Adipocyte (in vitro differentiated cells): Measurements from ENCODE around the gene FKBP1B.
A peak's percentile ranks its signal among the peaks of the same experiment; 100 is the strongest.

ENCODE experiments used
- DNase-seq: peaks from one replicate; pipeline ENCODE4 v3.0.0-alpha.2; 2015; ENCODE audit warnings: low read depth
- H3K27me3 ChIP-seq: replicated peaks from 2 replicates; pipeline ENCODE4 v1.7.0; 2013; ENCODE audit warnings: mild to moderate bottlenecking, low read length, moderate library complexity; ENCODE audit not compliant: control insufficient read depth, insufficient read depth
- H3K36me3 ChIP-seq: 2 replicates; pipeline ENCODE4 v1.7.0; 2013; ENCODE audit warnings: low read length, mild to moderate bottlenecking, moderate library complexity; ENCODE audit not compliant: control insufficient read depth, insufficient read depth, severe bottlenecking
- H3K4me1 ChIP-seq: 2 replicates; pipeline ENCODE4 v1.7.0; 2013; ENCODE audit warnings: mild to moderate bottlenecking, low read length, moderate library complexity; ENCODE audit not compliant: control insufficient read depth, insufficient read depth
- H3K4me3 ChIP-seq: 2 replicates; pipeline ENCODE4 v1.7.0; 2013; ENCODE audit warnings: mild to moderate bottlenecking, low read length, moderate library complexity
- H3K9ac ChIP-seq: 2 replicates; pipeline ENCODE4 v1.7.0; 2013; ENCODE audit warnings: mild to moderate bottlenecking, low read length, moderate library complexity
- H3K9me3 ChIP-seq: 2 replicates; pipeline ENCODE4 v1.7.0; 2013; ENCODE audit warnings: mild to moderate bottlenecking, low read length, moderate library complexity; ENCODE audit not compliant: control insufficient read depth

The FKBP1B gene

DNA sequence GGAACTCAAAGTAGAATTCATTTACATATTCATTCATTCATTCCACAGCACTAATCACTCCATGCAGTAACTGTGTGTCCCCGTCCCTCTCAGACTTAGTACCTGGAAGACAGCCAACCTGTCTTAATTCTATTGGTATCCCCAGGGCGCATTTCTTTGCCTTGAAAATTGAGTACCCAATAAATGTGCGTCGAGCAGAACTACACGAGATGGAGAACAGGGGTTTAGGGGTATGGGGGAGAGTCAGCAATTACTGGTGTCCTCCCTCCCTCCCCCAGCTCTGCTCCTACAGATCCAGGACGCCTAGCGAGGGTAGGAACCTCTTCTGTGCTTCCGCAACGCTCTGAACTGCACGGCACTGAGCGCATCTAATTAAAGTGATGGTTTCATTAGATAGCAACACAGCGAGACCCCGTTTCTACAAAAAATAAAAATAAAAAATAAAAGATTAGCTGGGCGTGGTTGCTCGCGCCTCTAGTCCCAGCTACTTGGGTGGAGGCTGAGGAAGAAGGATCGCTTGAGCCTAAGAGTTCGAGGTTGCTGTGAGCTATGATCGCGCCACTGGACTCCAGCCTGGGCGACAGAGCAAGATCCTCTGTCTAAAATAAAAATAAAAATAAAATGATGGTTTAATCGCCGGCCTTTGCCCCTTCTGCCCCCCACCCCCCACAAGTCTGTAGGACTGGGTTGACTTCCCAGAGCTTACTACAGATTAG is 614 bp upstream of the FKBP1B start:
- Histone ChIP-seq H3K9ac (no peak overlapping the region), H3K27me3 (no peaks in the 10 kb centered on the region), H3K9me3 (no peaks in the 10 kb centered on the region), H3K36me3 (no peaks in the 10 kb centered on the region), H3K4me3 (peak overlapping the region; percentile 83), H3K4me1 (peaks cover 7% of the 10 kb centered on the region)
- no peak for DNase-seq

DNA sequence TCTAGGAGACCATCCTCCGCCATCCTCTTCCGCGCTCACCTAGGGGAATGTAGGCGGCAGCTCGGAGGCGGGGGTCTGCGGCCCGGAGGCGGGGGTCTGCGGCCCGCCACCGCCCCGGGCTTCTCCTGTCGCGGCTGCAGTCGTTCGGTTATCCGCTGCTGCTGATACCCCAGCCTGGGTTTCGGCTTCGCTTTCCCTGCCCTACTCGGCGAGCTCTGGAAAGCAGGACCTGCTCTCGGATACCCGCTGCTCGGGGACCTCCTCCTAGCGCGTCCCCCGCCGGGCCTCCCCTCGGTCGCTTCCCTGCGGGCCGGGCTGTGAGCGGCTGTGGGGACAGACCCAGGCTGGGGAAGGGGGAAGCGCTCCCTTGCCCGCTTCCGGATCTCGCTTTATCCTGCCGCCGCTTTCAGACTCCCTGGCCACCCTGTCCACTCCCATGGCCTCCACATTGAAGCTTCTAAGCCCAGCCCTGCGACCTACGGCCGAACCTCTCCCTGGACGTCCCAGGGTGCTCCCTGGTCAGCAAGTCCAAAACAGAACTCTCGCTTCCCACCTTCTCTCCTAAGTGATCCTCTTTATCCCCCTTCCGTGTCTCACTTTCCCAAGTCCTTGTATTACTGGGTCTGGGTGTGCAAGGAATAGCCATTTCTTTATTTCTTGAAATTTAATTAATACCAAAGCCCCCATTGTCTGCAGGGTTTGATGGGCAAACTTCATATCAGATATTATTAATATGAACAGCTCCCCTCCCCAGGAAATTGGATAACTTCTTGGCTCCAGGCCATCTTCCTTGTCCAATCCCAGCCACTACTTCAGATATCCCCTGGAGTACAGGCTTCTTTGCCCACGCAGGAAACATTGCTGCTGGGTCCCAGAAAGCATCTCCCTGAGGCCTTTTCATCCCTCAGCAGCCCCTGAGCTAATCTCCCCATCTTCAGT is 769 bp downstream of the FKBP1B start:
- Histone ChIP-seq H3K27me3 (no peaks in the 10 kb centered on the region), H3K36me3 (no peaks in the 10 kb centered on the region), H3K9me3 (no peaks in the 10 kb centered on the region), H3K9ac (peak overlapping the region; percentile 69), H3K4me1 (peaks cover 7% of the 10 kb centered on the region), H3K4me3 (peak overlapping the region; percentile 83)
- peak; percentile 53 for DNase-seq

DNA sequence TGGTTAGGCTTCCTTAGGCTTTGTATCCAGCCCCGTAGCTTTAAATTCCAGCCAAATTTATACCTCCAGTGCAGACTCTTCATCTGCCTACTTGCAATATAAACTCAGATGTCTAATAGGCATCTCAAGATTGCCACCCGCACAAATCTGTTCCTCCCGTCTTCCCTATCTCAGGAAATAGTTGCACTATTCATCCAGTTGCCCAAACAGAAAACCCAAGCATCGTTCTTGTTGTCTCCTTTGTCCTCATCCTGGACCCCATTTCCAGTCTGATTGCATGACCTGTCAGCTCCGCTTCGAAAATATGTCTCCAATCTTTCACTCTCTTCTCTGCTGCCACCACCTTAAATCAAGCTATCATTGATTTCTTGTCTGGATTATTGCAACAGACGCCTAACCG is 2.3 kb downstream of the FKBP1B start:
- H3K9ac ChIP-seq = no peak overlapping the region
- H3K9me3 ChIP-seq = no peaks in the 10 kb centered on the region
- H3K36me3 ChIP-seq = no peaks in the 10 kb centered on the region
- no peaks in the 10 kb centered on the region for H3K27me3 ChIP-seq
- H3K4me1 ChIP-seq = peaks cover 2% of the 10 kb centered on the region
- no peak overlapping the region for H3K4me3 ChIP-seq
- no peak for DNase-seq

DNA sequence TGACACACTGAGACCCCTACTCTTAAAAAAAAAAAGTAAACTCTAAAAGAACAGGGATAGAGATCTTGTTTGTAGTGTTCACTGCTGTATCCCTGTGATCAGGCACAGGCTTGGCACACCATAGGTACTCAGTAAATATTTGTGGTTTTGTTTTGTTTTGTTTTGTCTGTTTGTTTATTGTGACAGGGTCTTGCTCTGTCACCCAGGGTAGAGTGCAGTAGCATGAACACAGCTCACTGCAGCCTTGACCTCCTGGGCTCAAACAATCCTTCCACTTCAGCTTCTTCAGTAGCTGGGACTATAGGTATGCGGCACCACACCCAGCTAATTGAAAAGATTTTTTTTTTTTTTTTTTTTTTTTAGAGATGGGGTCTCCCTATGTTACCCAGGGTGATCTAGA is 3.4 kb downstream of the FKBP1B start:
- Histone ChIP-seq H3K4me1 (peaks cover 2% of the 10 kb centered on the region), H3K27me3 (no peaks in the 10 kb centered on the region)

DNA sequence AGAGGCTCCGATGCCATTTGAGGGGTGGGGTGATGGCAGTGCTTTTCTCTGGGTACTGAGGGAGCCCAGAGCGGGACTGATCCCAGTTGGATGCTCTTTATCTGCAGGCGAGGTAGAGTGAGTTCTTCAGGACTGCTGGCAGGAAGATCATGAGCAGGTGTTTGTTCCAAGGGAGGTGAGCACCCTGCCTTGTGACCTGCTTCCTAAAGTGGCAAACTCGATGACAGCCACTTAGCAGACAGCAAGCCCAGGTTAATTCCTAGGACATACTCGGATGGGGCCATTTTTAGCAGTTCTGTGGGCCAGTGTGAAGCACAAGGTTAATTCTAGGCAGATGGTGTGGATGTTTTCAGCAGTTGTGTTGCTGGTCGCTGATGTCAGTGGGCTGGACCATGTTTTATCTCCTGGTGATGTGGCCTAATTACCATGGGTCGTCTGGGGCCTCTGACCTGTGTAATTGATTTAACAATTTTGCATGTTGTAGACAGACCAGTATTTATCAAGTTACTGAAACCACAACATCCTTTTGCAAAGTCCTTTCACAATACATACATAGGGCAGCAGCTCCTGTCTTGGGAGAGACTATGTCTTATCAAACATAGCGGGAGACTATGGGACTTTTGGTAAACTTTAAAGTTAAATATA is 4.9 kb downstream of the FKBP1B start:
- Histone ChIP-seq H3K4me1 (no peaks in the 10 kb centered on the region), H3K9me3 (no peaks in the 10 kb centered on the region), H3K4me3 (no peak overlapping the region), H3K9ac (no peak overlapping the region), H3K27me3 (no peaks in the 10 kb centered on the region), H3K36me3 (no peaks in the 10 kb centered on the region)
- no peak for DNase-seq

More for the DNA sequence above, 3.4 kb downstream of the FKBP1B start:
- no peak overlapping the region for H3K4me3 ChIP-seq
- DNase-seq = no peak
- no peaks in the 10 kb centered on the region for H3K36me3 ChIP-seq
- H3K9ac ChIP-seq = no peak overlapping the region
- H3K9me3 ChIP-seq = no peaks in the 10 kb centered on the region

DNA sequence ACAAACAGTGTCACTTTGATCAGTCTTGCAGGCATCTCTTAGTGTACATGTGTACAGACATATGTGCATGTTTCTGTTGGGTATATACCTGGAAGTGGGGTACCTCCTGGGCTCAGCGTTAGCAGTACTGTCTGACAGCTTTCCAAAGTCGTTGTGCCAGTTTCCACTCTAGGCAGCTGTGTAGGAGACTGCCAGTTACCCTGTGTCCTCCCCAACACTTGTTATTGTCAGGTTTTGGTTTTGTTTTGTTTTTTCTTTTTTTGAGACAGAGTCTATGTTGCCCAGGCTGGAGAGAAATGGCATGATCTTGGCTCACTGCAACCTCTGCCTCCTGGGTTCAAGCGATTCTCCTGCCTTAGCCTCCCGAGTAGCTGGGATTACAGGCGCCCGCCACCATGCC is 6.2 kb downstream of the FKBP1B start:
- Histone ChIP-seq H3K9ac (no peak overlapping the region), H3K4me1 (no peaks in the 10 kb centered on the region), H3K27me3 (no peaks in the 10 kb centered on the region), H3K9me3 (no peaks in the 10 kb centered on the region), H3K36me3 (no peaks in the 10 kb centered on the region), H3K4me3 (no peak overlapping the region)
- DNase-seq = no peak

DNA sequence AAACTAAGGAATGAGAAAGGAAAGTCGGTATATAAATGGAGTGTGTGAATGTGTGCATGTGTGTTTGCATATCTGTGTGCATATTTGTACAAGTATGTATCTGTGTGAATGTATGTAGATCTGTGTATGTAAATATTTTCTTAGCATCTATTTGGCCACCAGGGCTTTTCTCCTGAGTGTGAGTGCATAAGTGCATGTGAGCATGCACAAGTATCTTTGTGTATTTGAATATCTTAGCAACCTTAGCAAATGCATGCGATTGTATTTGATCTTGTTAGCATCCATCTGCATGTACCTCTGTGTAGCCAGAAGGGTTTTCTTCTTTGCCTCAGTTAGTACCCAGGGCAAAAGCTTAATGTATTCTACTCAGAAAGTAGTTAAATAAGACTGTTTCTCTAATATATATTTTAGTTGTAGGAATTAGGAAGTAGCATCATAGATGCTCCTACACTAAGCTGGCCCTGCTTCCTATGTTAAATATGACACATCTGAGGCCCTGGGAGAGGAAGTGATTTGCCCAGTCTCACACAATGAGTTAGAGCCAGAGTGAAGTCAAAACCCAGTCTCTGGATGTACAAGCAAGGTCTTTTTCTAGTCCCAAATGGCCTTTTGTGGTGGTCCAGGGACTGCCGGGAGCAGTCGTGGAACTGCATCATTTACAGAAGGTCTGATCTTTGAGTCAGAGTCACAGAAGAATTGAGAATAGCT is 9.2 kb downstream of the FKBP1B start:
- H3K36me3 ChIP-seq = no peaks in the 10 kb centered on the region
- H3K4me3 ChIP-seq = no peak overlapping the region
- H3K9me3 ChIP-seq = no peaks in the 10 kb centered on the region
- no peaks in the 10 kb centered on the region for H3K27me3 ChIP-seq
- no peak overlapping the region for H3K9ac ChIP-seq
- no peak for DNase-seq
- no peaks in the 10 kb centered on the region for H3K4me1 ChIP-seq

DNA sequence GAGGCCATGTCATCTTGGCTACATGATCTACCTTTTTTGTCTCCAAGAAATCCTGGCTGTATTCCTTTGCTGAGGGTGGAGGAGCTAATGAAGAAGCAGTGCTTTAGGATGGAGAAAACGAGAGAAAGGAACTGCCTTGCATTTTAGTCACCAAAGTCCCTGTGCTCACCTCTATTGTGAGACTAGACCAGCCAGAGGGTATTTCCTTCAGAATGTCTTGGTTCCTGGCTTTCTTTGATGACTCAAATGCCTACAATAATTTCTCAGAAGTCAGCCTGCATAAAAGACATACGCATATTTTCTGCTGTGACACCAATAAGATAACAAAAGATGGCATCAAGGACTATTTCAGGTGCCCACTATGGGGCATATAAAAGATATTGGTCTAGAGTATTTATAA is 15.8 kb downstream of the FKBP1B start:
- DNase-seq = no peak
- H3K4me1 ChIP-seq = no peaks in the 10 kb centered on the region
- no peaks in the 10 kb centered on the region for H3K9me3 ChIP-seq
- H3K4me3 ChIP-seq = no peak overlapping the region
- H3K36me3 ChIP-seq = peaks cover 33% of the 10 kb centered on the region
- H3K9ac ChIP-seq = no peak overlapping the region
- no peaks in the 10 kb centered on the region for H3K27me3 ChIP-seq

DNA sequence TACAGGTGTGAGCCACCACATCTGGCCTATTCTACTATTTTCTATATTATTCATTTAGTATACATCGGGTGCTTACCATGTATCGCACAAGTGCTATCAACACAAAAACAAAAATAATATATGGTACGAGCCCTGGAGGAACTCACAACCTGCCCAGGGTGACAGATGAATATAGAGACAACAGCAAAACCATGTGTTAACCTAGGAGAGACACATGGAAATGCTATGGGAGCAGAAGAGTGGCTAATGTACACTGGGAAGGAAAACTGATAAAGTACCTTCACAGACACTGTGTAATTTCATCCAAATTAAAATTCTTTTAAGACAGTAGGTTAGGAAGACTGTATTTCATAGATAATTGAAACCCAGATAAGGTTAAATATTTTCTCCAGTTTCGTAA is 22.7 kb downstream of the FKBP1B start:
- peaks cover 58% of the 10 kb centered on the region for H3K36me3 ChIP-seq
- no peak overlapping the region for H3K9ac ChIP-seq
- H3K4me1 ChIP-seq = peaks cover 8% of the 10 kb centered on the region
- no peaks in the 10 kb centered on the region for H3K27me3 ChIP-seq
- H3K9me3 ChIP-seq = no peaks in the 10 kb centered on the region
- no peak overlapping the region for H3K4me3 ChIP-seq
- DNase-seq = no peak

DNA sequence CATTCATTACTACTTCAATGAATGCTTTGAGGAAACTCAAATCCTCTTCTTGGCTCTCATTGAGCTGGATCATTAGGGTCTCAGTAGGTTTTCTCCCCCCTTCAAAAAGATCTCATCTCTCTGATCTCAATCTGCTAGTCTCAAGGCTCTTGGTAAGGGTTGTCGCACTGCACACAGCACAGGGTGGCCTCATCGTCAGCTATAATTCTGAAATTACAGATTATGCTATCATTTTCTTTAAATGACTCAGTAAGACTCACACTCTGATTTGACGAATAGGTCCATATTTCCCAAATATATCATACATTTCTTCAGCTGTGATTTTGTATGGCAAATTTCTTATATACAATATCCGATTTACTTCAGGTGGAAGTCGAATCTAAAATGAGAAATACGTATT is 24.3 kb downstream of the FKBP1B start:
- no peak for DNase-seq
- Histone ChIP-seq H3K9ac (no peak overlapping the region), H3K9me3 (no peaks in the 10 kb centered on the region), H3K36me3 (peaks cover 45% of the 10 kb centered on the region), H3K4me3 (no peak overlapping the region), H3K27me3 (no peaks in the 10 kb centered on the region), H3K4me1 (peaks cover 13% of the 10 kb centered on the region)

DNA sequence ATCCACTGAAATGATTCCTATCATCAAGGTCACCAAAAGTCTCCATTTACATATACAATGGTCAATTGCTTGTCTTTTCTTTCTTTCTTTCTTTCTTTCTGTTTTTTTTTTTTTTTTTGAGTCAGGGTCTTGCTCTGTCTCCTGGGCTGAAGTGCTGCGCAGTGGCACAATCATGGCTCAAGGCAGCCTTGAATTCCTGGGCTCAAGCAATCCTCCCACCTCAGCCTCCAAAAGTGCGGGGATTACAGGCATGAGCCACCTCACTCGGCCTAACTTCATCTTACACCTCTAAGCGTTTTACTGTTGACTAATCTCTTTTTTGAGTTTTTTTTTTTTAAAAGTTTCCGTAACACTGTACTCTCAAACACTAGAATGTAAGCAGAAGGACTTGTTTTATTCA is 25.7 kb downstream of the FKBP1B start:
- H3K9me3 ChIP-seq = no peaks in the 10 kb centered on the region
- H3K36me3 ChIP-seq = peaks cover 46% of the 10 kb centered on the region
- peaks cover 13% of the 10 kb centered on the region for H3K4me1 ChIP-seq
- H3K9ac ChIP-seq = peak overlapping the region; percentile 94
- peak overlapping the region; percentile 98 for H3K4me3 ChIP-seq
- H3K27me3 ChIP-seq = no peaks in the 10 kb centered on the region
- peak; percentile 21 for DNase-seq
